ENCODE data around the gene ATG4C. TPM values are rescaled to one million over a fixed set of nuclear protein-coding genes. Genes with fewer than 3 reads are reported as not detected.

ATG4C gene
- total RNA-seq, 1 experiment from 2014 or later = 13.1 TPM

DNA sequence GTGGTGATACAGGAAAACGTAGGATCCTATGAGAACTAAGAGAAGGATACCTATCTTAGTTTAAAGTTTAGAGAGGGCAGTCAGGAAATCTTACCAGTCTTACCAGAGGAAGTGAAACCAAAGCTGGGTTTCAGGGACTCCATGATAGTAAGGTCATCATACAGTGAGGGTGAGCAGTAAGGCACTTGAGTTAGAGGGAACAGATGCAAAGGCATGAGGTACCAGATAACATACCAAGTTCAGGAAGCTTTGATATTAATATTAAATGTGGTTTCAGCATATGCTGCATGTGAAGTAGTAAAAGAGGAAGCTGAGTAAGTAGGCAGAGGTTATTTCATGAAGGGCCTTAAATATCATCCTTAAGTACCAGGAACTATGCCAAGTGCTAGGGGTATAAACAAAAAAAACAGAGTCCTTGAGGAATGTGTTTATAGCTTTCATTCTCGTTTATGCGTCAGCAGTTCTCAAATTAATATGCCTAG, 16.9 kb downstream of the ATG4C start:
- no peaks in the 10 kb centered on the region for H3K27me3 Mint-ChIP-seq (ENCODE audit: low read depth)
- H3K4me2 ChIP-seq (ENCODE audit: insufficient read depth, insufficient read length, low read length) = no peak overlapping the region
- no peak overlapping the region for H2BK12ac ChIP-seq (ENCODE audit: insufficient read length, low read depth, low read length)
- H2AK5ac ChIP-seq (ENCODE audit: insufficient read length, low read length) = no peak overlapping the region
- no peak overlapping the region for H3K9ac ChIP-seq (ENCODE audit: extremely low read depth, insufficient read length, low read length)
- H4K5ac ChIP-seq (ENCODE audit: insufficient read length, low read depth, low read length) = no peak overlapping the region
- H2BK5ac ChIP-seq (ENCODE audit: insufficient read length, low read length) = no peak overlapping the region
- H3K9me3 Mint-ChIP-seq = no peaks in the 10 kb centered on the region
- TF ChIP-seq, protein P1, sequence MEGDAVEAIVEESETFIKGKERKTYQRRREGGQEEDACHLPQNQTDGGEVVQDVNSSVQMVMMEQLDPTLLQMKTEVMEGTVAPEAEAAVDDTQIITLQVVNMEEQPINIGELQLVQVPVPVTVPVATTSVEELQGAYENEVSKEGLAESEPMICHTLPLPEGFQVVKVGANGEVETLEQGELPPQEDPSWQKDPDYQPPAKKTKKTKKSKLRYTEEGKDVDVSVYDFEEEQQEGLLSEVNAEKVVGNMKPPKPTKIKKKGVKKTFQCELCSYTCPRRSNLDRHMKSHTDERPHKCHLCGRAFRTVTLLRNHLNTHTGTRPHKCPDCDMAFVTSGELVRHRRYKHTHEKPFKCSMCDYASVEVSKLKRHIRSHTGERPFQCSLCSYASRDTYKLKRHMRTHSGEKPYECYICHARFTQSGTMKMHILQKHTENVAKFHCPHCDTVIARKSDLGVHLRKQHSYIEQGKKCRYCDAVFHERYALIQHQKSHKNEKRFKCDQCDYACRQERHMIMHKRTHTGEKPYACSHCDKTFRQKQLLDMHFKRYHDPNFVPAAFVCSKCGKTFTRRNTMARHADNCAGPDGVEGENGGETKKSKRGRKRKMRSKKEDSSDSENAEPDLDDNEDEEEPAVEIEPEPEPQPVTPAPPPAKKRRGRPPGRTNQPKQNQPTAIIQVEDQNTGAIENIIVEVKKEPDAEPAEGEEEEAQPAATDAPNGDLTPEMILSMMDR (conservative IDR thresholded peaks at IDR 0.05) = no peak
- H4K8ac ChIP-seq (replicated peaks; ENCODE audit: insufficient read length, low read depth, low read length) = no peak overlapping the region
- H2BK20ac ChIP-seq (ENCODE audit: low read depth, low read length, poor library complexity, severe bottlenecking) = no peak overlapping the region
- peak overlapping the region in 1 of 3 experiments; percentile 41; a peak in 2 of 7 replicates for H3K27ac Mint-ChIP-seq
- no peak overlapping the region for H3K18ac ChIP-seq (ENCODE audit: insufficient read length, low read depth, low read length)
- WGBS (ENCODE audit: extremely low coverage, insufficient read length, low lambda C conversion rate) = no CpG with 5 or more reads among the region's 3 CpGs
- no peaks in the 10 kb centered on the region; the same call in 1 of the 2 replicates for H3K79me2 ChIP-seq (ENCODE audit: insufficient read depth, low read length)
- H2AFZ ChIP-seq (ENCODE audit: low read length) = no peak overlapping the region
- peak overlapping the region; percentile 10 for H3K27ac ChIP-seq (ENCODE audit: insufficient read length, low read depth, low read length)
- no peaks in the 10 kb centered on the region for H3K4me1 Mint-ChIP-seq
- H2BK15ac ChIP-seq (ENCODE audit: low read depth, low read length) = no peak overlapping the region
- H3T11ph ChIP-seq (ENCODE audit: low read length) = no peak overlapping the region
- no peaks in the 10 kb centered on the region for H3K4me1 ChIP-seq (ENCODE audit: insufficient read depth, low read length)
- peaks cover 0 to 3% (median 0%) of the 10 kb centered on the region in 3 experiments; a peak in 2 of 7 replicates for H3K36me3 Mint-ChIP-seq (ENCODE audit: insufficient read depth in 1 of 3, low read depth in 3 of 3)
- H4K91ac ChIP-seq (ENCODE audit: insufficient read length, low read depth, low read length) = no peak overlapping the region
- no peaks in the 10 kb centered on the region for H3K79me1 ChIP-seq (ENCODE audit: insufficient read depth, low read depth, low read length, poor library complexity, severe bottlenecking)
- no peak overlapping the region for H3K23ac ChIP-seq (ENCODE audit: insufficient read length, low read depth, low read length)
- H3K9me3 ChIP-seq (ENCODE audit: control insufficient read depth, low read depth, low read length) = no peaks in the 10 kb centered on the region
- H3K4me3 Mint-ChIP-seq = no peak overlapping the region
- H3K27me3 ChIP-seq (ENCODE audit: insufficient read depth, low read length) = no peaks in the 10 kb centered on the region
- no peak overlapping the region for H2BK120ac ChIP-seq (ENCODE audit: low read depth, low read length, poor library complexity, severe bottlenecking)
- DNase-seq = no peak
- H3K56ac ChIP-seq (ENCODE audit: insufficient read length, low read depth, low read length) = no peak overlapping the region
- no peaks in the 10 kb centered on the region for H4K20me1 ChIP-seq (ENCODE audit: control insufficient read depth, insufficient read depth, insufficient read length)
- H3K4ac ChIP-seq (ENCODE audit: low read depth, low read length) = no peak overlapping the region
- H3K14ac ChIP-seq (ENCODE audit: insufficient read depth, low read length) = no peak overlapping the region
- H3K23me2 ChIP-seq (ENCODE audit: insufficient read length, low read depth, low read length, poor library complexity, severe bottlenecking) = no peaks in the 10 kb centered on the region

Measured in H9 (cell line).